ENCODE measurements around the gene NLE1. TPM values are rescaled to one million over a fixed set of nuclear protein-coding genes. Genes with fewer than 3 reads are reported as not detected.

The NLE1 gene
- total and polyA plus RNA-seq, 4 donors, result 4.5 to 10.4 (median 5.8) TPM

- H3K9me3 ChIP-seq (ENCODE audit: control insufficient read depth, low read length), result peaks cover 1% of the 10 kb centered on the region
- intact Hi-C loops (cut with DNase I), result no loop called here
- no peaks in the 10 kb centered on the region for H3K36me3 ChIP-seq (ENCODE audit: control insufficient read depth in 1 of 2, insufficient read depth in 2 of 2, low read length in 1 of 2)
- no peaks in the 10 kb centered on the region for H3K27me3 ChIP-seq (ENCODE audit: control insufficient read depth in 1 of 2, insufficient read depth in 2 of 2, low read length in 1 of 2)
- H3K4me1 ChIP-seq (ENCODE audit: control insufficient read depth in 1 of 2, insufficient read depth in 2 of 2, low read length in 2 of 2), result no peaks in the 10 kb centered on the region
- 71 to 73% methylated on average over 1 of the region's 1 CpG for WGBS, 2 donors
- no peak overlapping the region for H3K4me3 ChIP-seq (ENCODE audit: low read length in 2 of 2)
- no peak overlapping the region for H3K27ac ChIP-seq (ENCODE audit: low read depth in 1 of 2, low read length in 2 of 2)
- ATAC-seq (ENCODE audit: low FRiP score) (no peak), DNase-seq (no peak)
Measured at GRCh38 chr17:35167666-35168065, 25.6 kb upstream of the NLE1 start.

- intact Hi-C loops (cut with DNase I), result no loop called here
Measured at GRCh38 chr17:35167046-35167445, 24.9 kb upstream of the NLE1 start.

GRCh38 chr17:35166526-35166925 lies 24.4 kb upstream of the NLE1 start:
- Histone ChIP-seq H3K27me3 (ENCODE audit: control insufficient read depth in 1 of 2, insufficient read depth in 2 of 2, low read length in 1 of 2) (no peaks in the 10 kb centered on the region), H3K4me3 (ENCODE audit: low read length in 2 of 2) (no peak overlapping the region), H3K9me3 (ENCODE audit: control insufficient read depth, low read length) (peaks cover 1% of the 10 kb centered on the region), H3K36me3 (ENCODE audit: control insufficient read depth in 1 of 2, insufficient read depth in 2 of 2, low read length in 1 of 2) (no peaks in the 10 kb centered on the region), H3K27ac (ENCODE audit: low read depth in 1 of 2, low read length in 2 of 2) (no peak overlapping the region), H3K4me1 (ENCODE audit: control insufficient read depth in 1 of 2, insufficient read depth in 2 of 2, low read length in 2 of 2) (no peaks in the 10 kb centered on the region)
- 65 to 73% methylated on average over 5 of the region's 5 CpGs for WGBS, 2 donors
- intact Hi-C loops (cut with DNase I), result no loop called here
- ATAC-seq (ENCODE audit: low FRiP score), result no peak
- peak in 1 of 2 donors; percentile 55 for DNase-seq

More at GRCh38 chr17:35167046-35167445, 24.9 kb upstream of the NLE1 start:
- Histone ChIP-seq H3K9me3 (ENCODE audit: control insufficient read depth, low read length) (peaks cover 1% of the 10 kb centered on the region), H3K36me3 (ENCODE audit: control insufficient read depth in 1 of 2, insufficient read depth in 2 of 2, low read length in 1 of 2) (no peaks in the 10 kb centered on the region), H3K4me1 (ENCODE audit: control insufficient read depth in 1 of 2, insufficient read depth in 2 of 2, low read length in 2 of 2) (no peaks in the 10 kb centered on the region), H3K27ac (ENCODE audit: low read depth in 1 of 2, low read length in 2 of 2) (no peak overlapping the region), H3K4me3 (ENCODE audit: low read length in 2 of 2) (no peak overlapping the region), H3K27me3 (ENCODE audit: control insufficient read depth in 1 of 2, insufficient read depth in 2 of 2, low read length in 1 of 2) (no peaks in the 10 kb centered on the region)
- no peak for DNase-seq
- 49 to 55% methylated on average over 3 of the region's 3 CpGs for WGBS, 2 donors
- no peak for ATAC-seq (ENCODE audit: low FRiP score)

GRCh38 chr17:35164716-35165115 lies 22.6 kb upstream of the NLE1 start:
- ATAC-seq (ENCODE audit: low FRiP score), result no peak
- no peaks in the 10 kb centered on the region for H3K36me3 ChIP-seq (ENCODE audit: control insufficient read depth in 1 of 2, insufficient read depth in 2 of 2, low read length in 1 of 2)
- 68 to 71% methylated on average over 5 of the region's 5 CpGs for WGBS, 2 donors

GRCh38 chr17:35163886-35164285 lies 21.8 kb upstream of the NLE1 start:
- H3K27ac ChIP-seq (ENCODE audit: low read depth in 1 of 2, low read length in 2 of 2), result no peak overlapping the region
- intact Hi-C loops (cut with DNase I), result no loop called here
- no peaks in the 10 kb centered on the region for H3K27me3 ChIP-seq (ENCODE audit: control insufficient read depth in 1 of 2, insufficient read depth in 2 of 2, low read length in 1 of 2)
- WGBS, 2 donors, result 93 to 96% methylated on average over 7 of the region's 7 CpGs
- no peaks in the 10 kb centered on the region for H3K4me1 ChIP-seq (ENCODE audit: control insufficient read depth in 1 of 2, insufficient read depth in 2 of 2, low read length in 2 of 2)
- peaks cover 1% of the 10 kb centered on the region for H3K9me3 ChIP-seq (ENCODE audit: control insufficient read depth, low read length)
- H3K4me3 ChIP-seq (ENCODE audit: low read length in 2 of 2), result no peak overlapping the region
- ATAC-seq (ENCODE audit: low FRiP score) (no peak), DNase-seq (peak in 1 of 2 donors; percentile 36)
- no peaks in the 10 kb centered on the region for H3K36me3 ChIP-seq (ENCODE audit: control insufficient read depth in 1 of 2, insufficient read depth in 2 of 2, low read length in 1 of 2)

More at GRCh38 chr17:35164716-35165115, 22.6 kb upstream of the NLE1 start:
- DNase-seq, result peak in 1 of 2 donors; percentile 10
- H3K9me3 ChIP-seq (ENCODE audit: control insufficient read depth, low read length), result peaks cover 1% of the 10 kb centered on the region
- no peak overlapping the region for H3K27ac ChIP-seq (ENCODE audit: low read depth in 1 of 2, low read length in 2 of 2)
- intact Hi-C loops (cut with DNase I), result no loop called here
- no peak overlapping the region for H3K4me3 ChIP-seq (ENCODE audit: low read length in 2 of 2)
- no peaks in the 10 kb centered on the region for H3K27me3 ChIP-seq (ENCODE audit: control insufficient read depth in 1 of 2, insufficient read depth in 2 of 2, low read length in 1 of 2)
- H3K4me1 ChIP-seq (ENCODE audit: control insufficient read depth in 1 of 2, insufficient read depth in 2 of 2, low read length in 2 of 2), result no peaks in the 10 kb centered on the region

GRCh38 chr17:35162755-35163154 lies 20.7 kb upstream of the NLE1 start:
- H3K27me3 ChIP-seq (ENCODE audit: control insufficient read depth in 1 of 2, insufficient read depth in 2 of 2, low read length in 1 of 2), result no peaks in the 10 kb centered on the region
- H3K4me3 ChIP-seq (ENCODE audit: low read length in 2 of 2), result no peak overlapping the region
- intact Hi-C loops (cut with DNase I), result no loop called here
- no peaks in the 10 kb centered on the region for H3K4me1 ChIP-seq (ENCODE audit: control insufficient read depth in 1 of 2, insufficient read depth in 2 of 2, low read length in 2 of 2)
- H3K9me3 ChIP-seq (ENCODE audit: control insufficient read depth, low read length), result peaks cover 1% of the 10 kb centered on the region
- no peak overlapping the region for H3K27ac ChIP-seq (ENCODE audit: low read depth in 1 of 2, low read length in 2 of 2)
- DNase-seq (no peak), ATAC-seq (ENCODE audit: low FRiP score) (no peak)
- 78 to 83% methylated on average over 4 of the region's 4 CpGs for whole genome bisulfite sequencing, 2 donors
- H3K36me3 ChIP-seq (ENCODE audit: control insufficient read depth in 1 of 2, insufficient read depth in 2 of 2, low read length in 1 of 2), result no peaks in the 10 kb centered on the region

GRCh38 chr17:35161281-35161761 lies 19.2 kb upstream of the NLE1 start:
- DNase-seq (no peak), ATAC-seq (ENCODE audit: low FRiP score) (no peak)
- Histone ChIP-seq H3K36me3 (ENCODE audit: control insufficient read depth in 1 of 2, insufficient read depth in 2 of 2, low read length in 1 of 2) (no peaks in the 10 kb centered on the region), H3K27me3 (ENCODE audit: control insufficient read depth in 1 of 2, insufficient read depth in 2 of 2, low read length in 1 of 2) (no peaks in the 10 kb centered on the region), H3K4me3 (ENCODE audit: low read length in 2 of 2) (no peak overlapping the region), H3K4me1 (ENCODE audit: control insufficient read depth in 1 of 2, insufficient read depth in 2 of 2, low read length in 2 of 2) (no peaks in the 10 kb centered on the region), H3K9me3 (ENCODE audit: control insufficient read depth, low read length) (peaks cover 1% of the 10 kb centered on the region), H3K27ac (ENCODE audit: low read depth in 1 of 2, low read length in 2 of 2) (no peak overlapping the region)
- intact Hi-C loops (cut with DNase I), result no loop called here
- WGBS, 2 donors, result 66 to 73% methylated on average over 3 of the region's 3 CpGs

GRCh38 chr17:35160354-35161201 lies 18.5 kb upstream of the NLE1 start:
- peak in 1 of 2 donors; percentile 15 for DNase-seq
- WGBS, 2 donors, result 68 to 76% methylated on average over 13 of the region's 13 CpGs
- ATAC-seq (ENCODE audit: low FRiP score), result no peak

GRCh38 chr17:35159940-35160339 lies 17.8 kb upstream of the NLE1 start:
- Histone ChIP-seq H3K4me1 (ENCODE audit: control insufficient read depth in 1 of 2, insufficient read depth in 2 of 2, low read length in 2 of 2) (no peaks in the 10 kb centered on the region), H3K9me3 (ENCODE audit: control insufficient read depth, low read length) (peaks cover 1% of the 10 kb centered on the region), H3K4me3 (ENCODE audit: low read length in 2 of 2) (no peak overlapping the region), H3K27ac (ENCODE audit: low read depth in 1 of 2, low read length in 2 of 2) (no peak overlapping the region), H3K36me3 (ENCODE audit: control insufficient read depth in 1 of 2, insufficient read depth in 2 of 2, low read length in 1 of 2) (no peaks in the 10 kb centered on the region), H3K27me3 (ENCODE audit: control insufficient read depth in 1 of 2, insufficient read depth in 2 of 2, low read length in 1 of 2) (no peaks in the 10 kb centered on the region)
- intact Hi-C loops (cut with DNase I), result no loop called here
- WGBS, 2 donors, result 80 to 82% methylated on average over 2 of the region's 2 CpGs
- ATAC-seq (ENCODE audit: low FRiP score), result no peak
- DNase-seq, result no peak

More at GRCh38 chr17:35160354-35161201, 18.5 kb upstream of the NLE1 start:
- Histone ChIP-seq H3K4me3 (ENCODE audit: low read length in 2 of 2) (no peak overlapping the region), H3K4me1 (ENCODE audit: control insufficient read depth in 1 of 2, insufficient read depth in 2 of 2, low read length in 2 of 2) (no peaks in the 10 kb centered on the region), H3K9me3 (ENCODE audit: control insufficient read depth, low read length) (peaks cover 1% of the 10 kb centered on the region), H3K27me3 (ENCODE audit: control insufficient read depth in 1 of 2, insufficient read depth in 2 of 2, low read length in 1 of 2) (no peaks in the 10 kb centered on the region), H3K36me3 (ENCODE audit: control insufficient read depth in 1 of 2, insufficient read depth in 2 of 2, low read length in 1 of 2) (no peaks in the 10 kb centered on the region), H3K27ac (ENCODE audit: low read depth in 1 of 2, low read length in 2 of 2) (no peak overlapping the region)
- intact Hi-C loops (cut with DNase I), result no loop called here
